HepG2 (cell line): Measurements from ENCODE around the gene TMEM41B. TPM values are rescaled to one million over a fixed set of nuclear protein-coding genes. Genes with fewer than 3 reads are reported as not detected.
A peak's percentile ranks its signal among the peaks of the same experiment; 100 is the strongest.

Experiments
- ATAC-seq: fragments of 200-7000 bp; cut with Tn5 transposase; 3 replicates; pipeline ENCODE4 v1.9.1; 2020; ENCODE audit warnings: mild to moderate bottlenecking, moderate library complexity
- Bru-seq: library from RNA; stranded (reverse); fragments of 400-500 nt; gene quantifications from one replicate; lab custom pipeline; 2021; lab: Mats Ljungman, UMichigan
- BruChase-seq, 2 experiments: library from RNA; stranded (reverse); fragments of 400-500 nt; gene quantifications; one replicate each; lab custom pipeline; 2021; lab: Mats Ljungman, UMichigan
- BruUV-seq: library from RNA; stranded (reverse); fragments of 400-500 nt; replicated peaks from 2 replicates; lab custom pipeline; 2021; lab: Mats Ljungman, UMichigan
- CTCF ChIA-PET: fragments of 300-600 bp; formaldehyde crosslinking; extraction: SDS; loops from one replicate; lab custom pipeline; 2021; ENCODE audit warnings: low total read pairs, inconsistent platforms, low intra/inter-chr PET ratio; lab: Yijun Ruan, JAX
- POLR2A ChIA-PET: fragments of 350-600 bp; sonication (Branson Sonifier 250); formaldehyde crosslinking; loops from one replicate; lab custom pipeline; 2020; ENCODE audit warnings: antibody characterized with exemption, inconsistent platforms; lab: Yijun Ruan, JAX
- DNase-seq: peaks from one replicate; pipeline ENCODE4 v3.0.0-alpha.2; 2015; ENCODE audit warnings: low spot score
- FAIRE-seq: peaks from 3 replicates; lab custom pipeline; 2011; peaks lifted over from hg19 to GRCh38; lab: Jason Lieb, UNC
- H2AFZ ChIP-seq: one replicate; pipeline ENCODE4 v1.6.1; 2011; ENCODE audit warnings: low read length, inconsistent platforms
- H3K27ac ChIP-seq: fragments of 300-600 bp; 3 replicates; pipeline ENCODE4 v1.8.0; 2011; ENCODE audit warnings: mixed run types, mild to moderate bottlenecking, mixed read lengths, low read length, inconsistent platforms; ENCODE audit not compliant: insufficient read depth; ENCODE audit errors: extremely low read length
- H3K27me3 ChIP-seq, 2 experiments: fragments of 200-600 bp in 1 of 2; 2 replicates in 1 of 2; 3 replicates in 1 of 2; pipeline versions ENCODE4 v1.6.0 to v1.8.0; 2011; ENCODE audit warnings: low read length in 2 of 2, mild to moderate bottlenecking in 2 of 2, moderate library complexity in 2 of 2, inconsistent platforms in 1 of 2; ENCODE audit not compliant: insufficient read depth in 2 of 2, control insufficient read depth in 1 of 2
- H3K36me3 ChIP-seq, 2 experiments: fragments of 200-600 bp in 1 of 2; replicated peaks in 1 of 2; 2 replicates in 1 of 2; 3 replicates in 1 of 2; pipeline versions ENCODE4 v1.5.1 to v1.8.0; 2011; ENCODE audit warnings: low read length in 2 of 2, inconsistent platforms in 1 of 2; ENCODE audit not compliant: insufficient read depth in 2 of 2, control insufficient read depth in 1 of 2
- H3K4me1 ChIP-seq: 2 replicates; pipeline ENCODE4 v1.5.1; 2012; ENCODE audit warnings: low read length, inconsistent platforms; ENCODE audit not compliant: insufficient read depth
- H3K4me2 ChIP-seq: 2 replicates; pipeline ENCODE4 v1.6.0; 2011; ENCODE audit warnings: low read depth, low read length, inconsistent platforms
- H3K4me3 ChIP-seq, 3 experiments: fragments of 200-600 bp in 1 of 3; sonication (generic), shearing (Covaris generic) in 1 of 3; replicated peaks in 1 of 3; 2 replicates each; pipeline ENCODE4 v1.5.1; 2011 to 2016; ENCODE audit warnings: low read length in 3 of 3, inconsistent platforms in 2 of 3, low read depth in 2 of 3, mild to moderate bottlenecking in 2 of 3, control low read depth in 1 of 3, mixed read lengths in 1 of 3; ENCODE audit not compliant: insufficient read depth in 1 of 3
- H3K79me2 ChIP-seq: one replicate; pipeline ENCODE4 v1.6.1; 2011; ENCODE audit warnings: low read length, inconsistent platforms; ENCODE audit not compliant: insufficient read depth
- H3K9ac ChIP-seq: 2 replicates; pipeline ENCODE4 v1.6.0; 2011; ENCODE audit warnings: mild to moderate bottlenecking, low read depth, low read length, inconsistent platforms; ENCODE audit not compliant: insufficient read depth
- H3K9me3 ChIP-seq: 2 replicates; pipeline ENCODE4 v1.5.1; 2012; ENCODE audit warnings: mild to moderate bottlenecking, low read length
- H4K20me1 ChIP-seq: 2 replicates; pipeline ENCODE4 v1.6.0; 2011; ENCODE audit warnings: inconsistent platforms, mild to moderate bottlenecking, low read length, moderate library complexity; ENCODE audit not compliant: insufficient read depth
- ADNP ChIP-seq: sonication (generic); formaldehyde crosslinking; IDR thresholded peaks from 2 replicates; pipeline ENCODE4 v1.4.0; 2020; ENCODE audit warnings: missing genetic modification reagents
- ATF7-NPFF ChIP-seq: sonication (generic); formaldehyde crosslinking; IDR thresholded peaks from 2 replicates; pipeline ENCODE4 v1.8.1; 2023; ENCODE audit warnings: mild to moderate bottlenecking, low read depth, missing genetic modification reagents, moderate library complexity
- CCDC6 ChIP-seq: sonication (generic); formaldehyde crosslinking; IDR thresholded peaks from 2 replicates; pipeline ENCODE4 v1.8.1; 2022; ENCODE audit warnings: mild to moderate bottlenecking, missing genetic modification reagents, moderate library complexity
- CREB1 ChIP-seq, 2 experiments: fragments of 450-650 bp in 1 of 2; IDR thresholded peaks; 2 replicates each; pipeline ENCODE4 v1.6.1; 2016 to 2017; ENCODE audit warnings: control low read depth in 1 of 2, mild to moderate bottlenecking in 1 of 2, missing compliant biosample characterization in 1 of 2, missing genetic modification characterization in 1 of 2
- FLYWCH1 ChIP-seq: sonication (generic); formaldehyde crosslinking; IDR thresholded peaks from 2 replicates; pipeline ENCODE4 v1.8.1; 2023; ENCODE audit warnings: mild to moderate bottlenecking, missing genetic modification reagents
- HMG20A ChIP-seq: IDR thresholded peaks from 2 replicates; pipeline ENCODE4 v1.6.1; 2016; ENCODE audit warnings: borderline replicate concordance
- NR1H2 ChIP-seq: sonication (generic); formaldehyde crosslinking; IDR thresholded peaks from 2 replicates; pipeline ENCODE4 v1.8.1; 2022; ENCODE audit warnings: low read depth, missing genetic modification reagents, borderline replicate concordance
- PPARG ChIP-seq: conservative IDR thresholded peaks from 2 replicates; pipeline ENCODE4 v1.6.1; 2016; ENCODE audit warnings: missing biosample characterization, missing genetic modification reagents
- TRIM24 ChIP-seq: sonication (generic); formaldehyde crosslinking; IDR thresholded peaks from 2 replicates; pipeline ENCODE4 v1.8.0; 2022; ENCODE audit warnings: mild to moderate bottlenecking, missing genetic modification reagents
- ZBTB20 ChIP-seq: sonication (generic); formaldehyde crosslinking; IDR thresholded peaks from 2 replicates; pipeline ENCODE4 v1.8.1; 2023; ENCODE audit warnings: missing genetic modification reagents, low read depth, mild to moderate bottlenecking, borderline replicate concordance
- ZNF773 ChIP-seq: sonication (generic); formaldehyde crosslinking; IDR thresholded peaks from 2 replicates; pipeline ENCODE4 v1.4.0; 2020; ENCODE audit warnings: missing genetic modification reagents, borderline replicate concordance
- WGBS: methylation state at CpG from one replicate; pipeline ENCODE4 v1.1.6; 2017; ENCODE audit warnings: low lambda C conversion rate; 5-methylcytosine and 5-hydroxymethylcytosine counted together
- in situ Hi-C: cut with HindIII; loops from 2 replicates; pipeline ENCODE4 v1.10.0; 2017; ENCODE audit warnings: low pct_unique_long_range_greater_than_20kb; ENCODE audit not compliant: extremely low pct_ligation_motif_present
- intact Hi-C: fragments of 100-400 bp; cut with micrococcal nuclease; formaldehyde crosslinking; loops from one replicate; pipeline ENCODE4 v1.10.0; 2022; ENCODE audit not compliant: unreplicated experiment
- long read RNA-seq, 2 experiments: library from RNA in 1 of 2; library from polyadenylated mRNA in 1 of 2; stranded (forward) in 1 of 2; unstranded in 1 of 2; transcript quantifications; one replicate each; pipeline ENCODE4 v2.0.0, GENCODE V29; 2019 to 2022
- polyA minus RNA-seq, 3 experiments: library from RNA; depleted of rRNA, polyadenylated mRNA; stranded (reverse); fragments of >200 nt; gene quantifications; 2 replicates each; pipeline ENCODE4 v1.2.3, GENCODE V29; 2011; ENCODE audit warnings: low replicate concordance in 1 of 3
- polyA plus RNA-seq, 8 experiments: library from polyadenylated mRNA; depleted of rRNA in 3 of 8; stranded (reverse) in 7 of 8; unstranded in 1 of 8; fragments of >200 nt; fragmentation: Illumina TruSeq in 4 of 8; extraction: Trizol in 4 of 8; gene quantifications; 2 replicates each; pipeline versions ENCODE4 v1.2.1 to v1.2.3, GENCODE V29; 2011 to 2016; ENCODE audit warnings: low read depth in 4 of 8, missing spikeins in 1 of 8, mixed read lengths in 1 of 8; ENCODE audit not compliant: insufficient read depth in 1 of 8
- total RNA-seq, 5 experiments: library from RNA; depleted of rRNA; stranded (reverse); fragments of >200 nt; fragmentation: Illumina TruSeq; extraction: Trizol; gene quantifications; 2 replicates each; pipeline ENCODE4 v1.2.3, GENCODE V29; 2016; ENCODE audit warnings: low read depth in 1 of 5
- TF ChIP-seq, protein P1 (sequence below): sonication (generic); formaldehyde crosslinking; IDR thresholded peaks from 2 replicates; pipeline ENCODE4 v1.4.0; 2020; ENCODE audit warnings: missing genetic modification reagents
- TF ChIP-seq, protein P2 (sequence below): sonication (generic); IDR thresholded peaks from 2 replicates; pipeline ENCODE4 v1.6.1; 2016; ENCODE audit warnings: low read depth, borderline replicate concordance

The TMEM41B gene, protein sequence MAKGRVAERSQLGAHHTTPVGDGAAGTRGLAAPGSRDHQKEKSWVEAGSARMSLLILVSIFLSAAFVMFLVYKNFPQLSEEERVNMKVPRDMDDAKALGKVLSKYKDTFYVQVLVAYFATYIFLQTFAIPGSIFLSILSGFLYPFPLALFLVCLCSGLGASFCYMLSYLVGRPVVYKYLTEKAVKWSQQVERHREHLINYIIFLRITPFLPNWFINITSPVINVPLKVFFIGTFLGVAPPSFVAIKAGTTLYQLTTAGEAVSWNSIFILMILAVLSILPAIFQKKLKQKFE
- 18.8 and 36.8 TPM in 2 replicates for total RNA-seq (2016; rRNA removed; fragmentation: Illumina TruSeq; extraction: Trizol)
- 6.1 and 7.4 TPM in 2 replicates for total RNA-seq (2016; cell fraction: cytosol; rRNA removed; fragmentation: Illumina TruSeq; extraction: Trizol; ENCODE audit: low read depth)
- 18.2 and 37.3 TPM in 2 replicates for total RNA-seq (2016; cell fraction: insoluble cytoplasmic fraction; rRNA removed; fragmentation: Illumina TruSeq; extraction: Trizol)
- total RNA-seq (2016; cell fraction: membrane; rRNA removed; fragmentation: Illumina TruSeq; extraction: Trizol) = 8.3 and 10.7 TPM in 2 replicates
- 46.8 and 49.9 TPM in 2 replicates for total RNA-seq (2016; cell fraction: nucleus; rRNA removed; fragmentation: Illumina TruSeq; extraction: Trizol)
- polyA plus RNA-seq (2011; rRNA removed) = 48.1 and 48.4 TPM in 2 replicates
- 13.9 and 25.1 TPM in 2 replicates for polyA plus RNA-seq (2011; cell fraction: cytosol; rRNA removed)
- 69.1 and 76.5 TPM in 2 replicates for polyA plus RNA-seq (2011; cell fraction: nucleus; rRNA removed)
- polyA plus RNA-seq (2012) = 31.0 and 36.5 TPM in 2 replicates
- 1.7 and 2.1 TPM in 2 replicates for polyA plus RNA-seq (2016; cell fraction: cytosol; fragmentation: Illumina TruSeq; extraction: Trizol; ENCODE audit: low read depth)
- polyA plus RNA-seq (2016; cell fraction: insoluble cytoplasmic fraction; fragmentation: Illumina TruSeq; extraction: Trizol; ENCODE audit: low read depth) = 13.1 and 14.1 TPM in 2 replicates
- 3.2 and 4.1 TPM in 2 replicates for polyA plus RNA-seq (2016; cell fraction: membrane; fragmentation: Illumina TruSeq; extraction: Trizol; ENCODE audit: low read depth)
- polyA plus RNA-seq (2016; cell fraction: nucleus; fragmentation: Illumina TruSeq; extraction: Trizol; ENCODE audit: insufficient read depth, low read depth) = 88.7 and 89.2 TPM in 2 replicates
- polyA minus RNA-seq (2011; rRNA and poly(A)+ RNA removed; ENCODE audit: low replicate concordance) = 21.1 and 32.0 TPM in 2 replicates
- 20.0 and 28.9 TPM in 2 replicates for polyA minus RNA-seq (2011; cell fraction: cytosol; rRNA and poly(A)+ RNA removed)
- 66.4 and 70.9 TPM in 2 replicates for polyA minus RNA-seq (2011; cell fraction: nucleus; rRNA and poly(A)+ RNA removed)
- percentile 79 among the genes with signal in this experiment for Bru-seq, nascent RNA
- BruChase-seq, experiment 1, labeled RNA remaining after a 6-hour chase = percentile 94 among the genes with signal in this experiment
- percentile 92 among the genes with signal in this experiment for BruChase-seq, experiment 2, labeled RNA remaining after a 2-hour chase
- long read RNA-seq, experiment 1, transcript TMEM41B-205 (3 exons, 723 nt) = major isoform, 5 of 27 reads
- long read RNA-seq, experiment 1, partial matches to known transcripts = 1 of 27 reads
- long read RNA-seq, experiment 1, other reads (novel, unspliced or antisense) = 18 of 27 reads
- long read RNA-seq, experiment 2, transcript TMEM41B-205 (3 exons, 723 nt) = major isoform, 5 of 46 reads
- long read RNA-seq, experiment 2, partial matches to known transcripts = 7 of 46 reads
- long read RNA-seq, experiment 2, other reads (novel, unspliced or antisense) = 32 of 46 reads

DNA sequence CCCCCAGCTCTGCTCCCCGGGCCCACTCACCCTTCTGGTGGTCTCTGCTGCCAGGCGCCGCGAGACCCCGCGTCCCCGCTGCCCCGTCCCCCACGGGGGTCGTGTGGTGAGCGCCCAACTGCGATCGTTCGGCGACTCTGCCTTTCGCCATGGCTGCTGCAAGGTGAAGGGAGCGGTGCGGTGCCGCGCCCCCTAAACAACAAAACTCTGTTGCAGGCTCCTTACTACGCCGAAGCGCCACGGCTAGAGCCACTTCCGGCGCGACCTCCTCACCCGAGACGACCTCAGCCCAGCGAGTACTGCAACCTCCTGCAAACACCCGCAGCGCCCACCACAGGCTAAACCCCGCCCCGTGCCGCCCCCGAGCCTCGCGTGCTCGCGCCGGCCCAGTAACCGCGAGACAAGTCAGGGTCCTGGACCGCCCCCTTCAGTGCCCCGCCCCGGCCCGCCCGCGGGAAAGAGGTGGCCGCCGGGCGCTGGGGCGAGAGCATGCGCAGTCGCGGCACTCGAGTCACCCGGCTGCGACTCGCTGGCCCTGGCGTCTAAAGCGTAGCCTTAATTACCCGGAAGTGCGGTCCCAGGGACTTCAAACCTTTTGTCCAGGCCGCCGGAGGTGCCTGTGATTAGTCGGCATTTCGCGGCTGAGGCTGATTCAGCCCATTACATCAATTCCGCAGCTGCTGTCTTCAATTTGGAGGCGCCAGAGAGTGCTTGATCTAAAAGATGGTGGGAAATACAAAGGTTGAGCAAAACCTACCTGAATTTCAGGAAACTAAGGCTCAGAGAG is at the start of gene TMEM41B:
Gene TMEM41B, minus strand, starts transcription at position 303 of the 787 bp plus-strand sequence. Its CDS starts 152 bp downstream, at position 151.
- 0 out of 5 replicates have a peak, but pooled peaks cover 0 to 3% of the 10 kb centered on the region in 2 experiments for H3K36me3 ChIP-seq
- peaks cover 45% of the 10 kb centered on the region for H3K79me2 ChIP-seq
- in situ Hi-C loops (no loop called here), intact Hi-C loops (loop anchor here (1.0 to 5.0 kb wide), 3 partner anchors 47 to 71 kb away; partner anchors contain the start of gene DENND5A)
- peak within 1 kb of the TSS; percentile 98 for H3K9ac ChIP-seq
- H2AFZ ChIP-seq = peak within 1 kb of the TSS; percentile 88
- H3K27ac ChIP-seq = peak within 1 kb of the TSS; percentile 98
- peak; percentile 97 for ATAC-seq
- H4K20me1 ChIP-seq = peaks cover 12% of the 10 kb centered on the region
- 0% methylated on average over 34 of the region's 71 CpGs for WGBS
- H3K4me3 ChIP-seq = peak within 1 kb of the TSS; percentile 93 to 99 (median 95)
- POLR2A ChIA-PET = interaction anchor here (0.6 to 2.5 kb wide), 14 partner anchors 48 to 1012 kb away, joined by 3 to 16 read pairs (median 6); partner anchors contain the start of genes DENND5A, IPO7 and ZNF143
- CTCF ChIA-PET = no interaction called here
- no peaks in the 10 kb centered on the region; a peak in 2 of 5 replicates for H3K27me3 ChIP-seq
- BruUV-seq = no TSS peak
- no peaks in the 10 kb centered on the region for H3K9me3 ChIP-seq
- peak; percentile 99 for DNase-seq
- peak within 1 kb of the TSS; percentile 98 for H3K4me2 ChIP-seq
- H3K4me1 ChIP-seq = peaks cover 51% of the 10 kb centered on the region
- FAIRE-seq = peak; percentile 83
- no peak for TF ChIP-seq HMG20A (CRISPR knock-in tag)
- peak; percentile 82 for TF ChIP-seq CREB1 (IDR thresholded peaks at IDR 0.05)
- peak; percentile 85 for TF ChIP-seq CREB1 (CRISPR knock-in tag; IDR thresholded peaks at IDR 0.05)
- TF ChIP-seq CCDC6 (CRISPR knock-in tag) = peak; percentile 74
- TF ChIP-seq ZBTB20 (CRISPR knock-in tag) = no peak; the same call in 1 of the 2 replicates
- no peak for TF ChIP-seq PPARG (CRISPR knock-in tag)
- TF ChIP-seq, protein P1, sequence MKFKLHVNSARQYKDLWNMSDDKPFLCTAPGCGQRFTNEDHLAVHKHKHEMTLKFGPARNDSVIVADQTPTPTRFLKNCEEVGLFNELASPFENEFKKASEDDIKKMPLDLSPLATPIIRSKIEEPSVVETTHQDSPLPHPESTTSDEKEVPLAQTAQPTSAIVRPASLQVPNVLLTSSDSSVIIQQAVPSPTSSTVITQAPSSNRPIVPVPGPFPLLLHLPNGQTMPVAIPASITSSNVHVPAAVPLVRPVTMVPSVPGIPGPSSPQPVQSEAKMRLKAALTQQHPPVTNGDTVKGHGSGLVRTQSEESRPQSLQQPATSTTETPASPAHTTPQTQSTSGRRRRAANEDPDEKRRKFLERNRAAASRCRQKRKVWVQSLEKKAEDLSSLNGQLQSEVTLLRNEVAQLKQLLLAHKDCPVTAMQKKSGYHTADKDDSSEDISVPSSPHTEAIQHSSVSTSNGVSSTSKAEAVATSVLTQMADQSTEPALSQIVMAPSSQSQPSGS = no peak
- no peak for TF ChIP-seq NR1H2 (CRISPR knock-in tag)
- TF ChIP-seq ZNF773 (CRISPR knock-in tag) = no peak
- TF ChIP-seq FLYWCH1 (CRISPR knock-in tag) = 0 out of 2 replicates have a peak, but pooled peaks have one; percentile 34
- TF ChIP-seq TRIM24 = no peak
- TF ChIP-seq, protein P2, sequence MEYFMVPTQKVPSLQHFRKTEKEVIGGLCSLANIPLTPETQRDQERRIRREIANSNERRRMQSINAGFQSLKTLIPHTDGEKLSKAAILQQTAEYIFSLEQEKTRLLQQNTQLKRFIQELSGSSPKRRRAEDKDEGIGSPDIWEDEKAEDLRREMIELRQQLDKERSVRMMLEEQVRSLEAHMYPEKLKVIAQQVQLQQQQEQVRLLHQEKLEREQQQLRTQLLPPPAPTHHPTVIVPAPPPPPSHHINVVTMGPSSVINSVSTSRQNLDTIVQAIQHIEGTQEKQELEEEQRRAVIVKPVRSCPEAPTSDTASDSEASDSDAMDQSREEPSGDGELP = peak; percentile 74
- TF ChIP-seq ADNP (CRISPR knock-in tag) = no peak
- TF ChIP-seq ATF7-NPFF (CRISPR knock-in tag) = peak; percentile 47; the same call in 1 of the 2 replicates
